Left ventricle myocardium inferior (tissue), 1 donor: Measurements from ENCODE around the gene ACP1. TPM values are rescaled to one million over a fixed set of nuclear protein-coding genes. Genes with fewer than 3 reads are reported as not detected.

Experiments used
- DNase-seq: peaks from one replicate; pipeline ENCODE4 v3.0.0-alpha.2; 2020
- H3K27ac ChIP-seq: fragments of 200-600 bp; replicated peaks from 2 replicates; pipeline ENCODE4 v1.8.0; 2021
- H3K27me3 ChIP-seq: fragments of 200-600 bp; 2 replicates; pipeline ENCODE4 v1.8.0; 2021; ENCODE audit warnings: low read depth
- H3K36me3 ChIP-seq: fragments of 200-600 bp; 2 replicates; pipeline ENCODE4 v1.8.0; 2021
- H3K4me1 ChIP-seq: fragments of 200-600 bp; 2 replicates; pipeline ENCODE4 v1.8.0; 2021
- H3K4me3 ChIP-seq: fragments of 200-600 bp; 2 replicates; pipeline ENCODE4 v1.8.0; 2021; ENCODE audit warnings: mild to moderate bottlenecking, moderate library complexity
- H3K9me3 ChIP-seq: fragments of 200-600 bp; replicated peaks from 2 replicates; pipeline ENCODE4 v1.8.0; 2021
- intact Hi-C: fragments of 100-400 bp; cut with micrococcal nuclease; formaldehyde crosslinking; loops from one replicate; pipeline ENCODE4 v1.11.0; 2022
- total RNA-seq: library from RNA; stranded (reverse); fragmentation: NEBNext Ultra II Directional; extraction: Animal tissue kit (Norgen Biotek cat#: 25700); gene quantifications from one replicate; pipeline ENCODE4 v1.2.1, GENCODE V29; 2021
- TF ChIP-seq, protein P1 (sequence below): fragments of 200-600 bp; IDR thresholded peaks from 2 replicates; pipeline ENCODE4 v1.8.0; 2021; ENCODE audit warnings: antibody characterized with exemption, mild to moderate bottlenecking, borderline replicate concordance
- donor health status: DM: no; HTN: yes; CAD: no; lungs with severe emphysema.

Gene ACP1
- total RNA-seq, 1 donor from 2014 or later, result 68.0 TPM

DNA sequence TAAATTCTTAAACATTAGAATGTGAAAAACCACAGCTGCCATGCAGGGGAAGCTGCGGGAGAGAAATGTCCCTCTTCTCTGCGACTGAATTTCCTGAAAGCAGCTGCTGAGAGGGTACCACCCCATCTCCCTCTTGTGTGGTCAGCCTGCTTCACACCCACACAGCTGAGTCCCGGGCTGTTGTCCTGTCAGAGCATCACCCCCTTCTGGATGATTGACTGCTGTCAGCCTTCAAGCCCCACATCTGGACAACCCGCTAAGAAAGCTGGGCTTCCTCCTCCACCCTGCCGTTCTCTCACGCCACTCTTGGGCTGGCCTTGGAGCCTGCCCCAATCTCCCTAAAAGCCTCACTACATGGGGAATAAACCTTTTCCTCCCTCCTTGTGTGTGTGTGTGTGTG is 26.9 kb upstream of the ACP1 start:
- Histone ChIP-seq H3K27ac (no peak overlapping the region), H3K36me3 (peaks cover 46% of the 10 kb centered on the region), H3K4me1 (no peaks in the 10 kb centered on the region), H3K9me3 (peaks cover 15% of the 10 kb centered on the region), H3K27me3 (no peaks in the 10 kb centered on the region), H3K4me3 (no peak overlapping the region)
- DNase-seq, result no peak
- intact Hi-C loops, result no loop called here
- TF ChIP-seq, protein P1, sequence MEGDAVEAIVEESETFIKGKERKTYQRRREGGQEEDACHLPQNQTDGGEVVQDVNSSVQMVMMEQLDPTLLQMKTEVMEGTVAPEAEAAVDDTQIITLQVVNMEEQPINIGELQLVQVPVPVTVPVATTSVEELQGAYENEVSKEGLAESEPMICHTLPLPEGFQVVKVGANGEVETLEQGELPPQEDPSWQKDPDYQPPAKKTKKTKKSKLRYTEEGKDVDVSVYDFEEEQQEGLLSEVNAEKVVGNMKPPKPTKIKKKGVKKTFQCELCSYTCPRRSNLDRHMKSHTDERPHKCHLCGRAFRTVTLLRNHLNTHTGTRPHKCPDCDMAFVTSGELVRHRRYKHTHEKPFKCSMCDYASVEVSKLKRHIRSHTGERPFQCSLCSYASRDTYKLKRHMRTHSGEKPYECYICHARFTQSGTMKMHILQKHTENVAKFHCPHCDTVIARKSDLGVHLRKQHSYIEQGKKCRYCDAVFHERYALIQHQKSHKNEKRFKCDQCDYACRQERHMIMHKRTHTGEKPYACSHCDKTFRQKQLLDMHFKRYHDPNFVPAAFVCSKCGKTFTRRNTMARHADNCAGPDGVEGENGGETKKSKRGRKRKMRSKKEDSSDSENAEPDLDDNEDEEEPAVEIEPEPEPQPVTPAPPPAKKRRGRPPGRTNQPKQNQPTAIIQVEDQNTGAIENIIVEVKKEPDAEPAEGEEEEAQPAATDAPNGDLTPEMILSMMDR, result no peak

DNA sequence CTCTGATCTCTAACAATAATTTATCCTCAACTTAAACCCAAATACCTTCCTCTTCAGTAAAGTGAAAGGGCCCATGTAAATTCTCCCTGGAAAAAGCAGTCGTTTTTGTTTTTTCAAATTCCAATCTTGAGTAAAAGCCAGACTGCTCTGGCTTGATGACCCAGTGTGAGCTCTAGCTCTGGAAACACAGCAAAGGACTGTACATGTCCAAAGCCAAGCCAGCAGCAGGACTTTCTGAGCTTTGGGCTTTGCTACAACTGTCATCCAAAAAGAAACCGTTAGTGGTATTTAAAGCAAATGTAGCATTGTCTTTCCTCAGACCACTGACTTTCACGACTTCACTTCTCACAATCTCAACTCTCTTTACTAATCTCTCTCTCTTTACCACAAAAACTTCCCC is 26.3 kb upstream of the ACP1 start:
- no peak for DNase-seq
- no peaks in the 10 kb centered on the region for H3K27me3 ChIP-seq
- no peak overlapping the region for H3K27ac ChIP-seq
- H3K36me3 ChIP-seq, result peaks cover 47% of the 10 kb centered on the region
- intact Hi-C loops, result no loop called here
- H3K9me3 ChIP-seq, result peaks cover 15% of the 10 kb centered on the region
- H3K4me3 ChIP-seq, result no peak overlapping the region
- TF ChIP-seq, protein P1, result no peak
- no peaks in the 10 kb centered on the region for H3K4me1 ChIP-seq

DNA sequence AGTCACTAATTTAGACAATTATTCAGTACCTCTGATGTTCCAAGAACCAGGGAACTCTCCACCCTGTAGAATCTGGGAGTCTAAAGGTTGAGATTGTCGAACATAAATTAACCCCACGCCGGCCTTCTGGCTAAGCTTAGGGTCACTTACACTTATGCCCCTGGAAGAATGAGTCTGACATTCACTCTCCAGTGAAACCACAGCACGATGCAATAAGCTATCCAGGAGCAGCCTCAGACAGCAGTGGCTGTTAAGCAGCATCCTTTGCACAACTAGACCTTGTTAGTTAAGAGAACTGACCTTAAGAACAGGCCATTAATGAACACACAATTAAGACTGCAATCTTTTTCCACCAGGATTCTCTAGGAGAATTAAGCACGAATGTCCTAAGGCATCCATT is 25.9 kb upstream of the ACP1 start:
- intact Hi-C loops, result no loop called here

DNA sequence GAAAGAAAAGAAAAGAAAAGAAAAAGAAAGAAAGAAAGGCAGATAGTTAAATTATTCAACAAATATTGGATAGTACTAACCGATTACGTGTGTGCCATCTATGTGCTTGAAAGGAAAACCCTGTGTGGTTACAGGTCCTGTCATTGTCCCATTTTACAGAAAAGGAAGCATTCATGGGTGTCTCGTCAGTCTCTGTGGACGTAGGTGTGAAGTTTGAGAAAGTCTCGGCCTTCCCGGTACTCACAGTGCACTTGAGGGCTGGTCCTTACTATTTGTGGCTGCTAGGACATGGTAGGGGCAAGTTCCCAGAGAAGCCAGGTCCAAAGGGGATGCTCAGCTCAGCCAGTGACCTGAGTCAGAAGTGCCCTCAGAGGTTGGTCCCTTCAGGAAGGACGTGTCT is 20.2 kb upstream of the ACP1 start:
- TF ChIP-seq, protein P1, result no peak
- intact Hi-C loops, result no loop called here
- peaks cover 81% of the 10 kb centered on the region for H3K36me3 ChIP-seq
- H3K27me3 ChIP-seq, result no peaks in the 10 kb centered on the region
- DNase-seq, result no peak
- peaks cover 15% of the 10 kb centered on the region for H3K9me3 ChIP-seq
- H3K4me1 ChIP-seq, result no peaks in the 10 kb centered on the region
- H3K27ac ChIP-seq, result no peak overlapping the region
- H3K4me3 ChIP-seq, result no peak overlapping the region

More for the DNA sequence above, 25.9 kb upstream of the ACP1 start:
- H3K4me1 ChIP-seq, result no peaks in the 10 kb centered on the region
- peaks cover 51% of the 10 kb centered on the region for H3K36me3 ChIP-seq
- no peak for DNase-seq
- no peak overlapping the region for H3K4me3 ChIP-seq
- no peak overlapping the region for H3K27ac ChIP-seq
- TF ChIP-seq, protein P1, result no peak
- no peaks in the 10 kb centered on the region for H3K27me3 ChIP-seq
- H3K9me3 ChIP-seq, result peaks cover 15% of the 10 kb centered on the region

DNA sequence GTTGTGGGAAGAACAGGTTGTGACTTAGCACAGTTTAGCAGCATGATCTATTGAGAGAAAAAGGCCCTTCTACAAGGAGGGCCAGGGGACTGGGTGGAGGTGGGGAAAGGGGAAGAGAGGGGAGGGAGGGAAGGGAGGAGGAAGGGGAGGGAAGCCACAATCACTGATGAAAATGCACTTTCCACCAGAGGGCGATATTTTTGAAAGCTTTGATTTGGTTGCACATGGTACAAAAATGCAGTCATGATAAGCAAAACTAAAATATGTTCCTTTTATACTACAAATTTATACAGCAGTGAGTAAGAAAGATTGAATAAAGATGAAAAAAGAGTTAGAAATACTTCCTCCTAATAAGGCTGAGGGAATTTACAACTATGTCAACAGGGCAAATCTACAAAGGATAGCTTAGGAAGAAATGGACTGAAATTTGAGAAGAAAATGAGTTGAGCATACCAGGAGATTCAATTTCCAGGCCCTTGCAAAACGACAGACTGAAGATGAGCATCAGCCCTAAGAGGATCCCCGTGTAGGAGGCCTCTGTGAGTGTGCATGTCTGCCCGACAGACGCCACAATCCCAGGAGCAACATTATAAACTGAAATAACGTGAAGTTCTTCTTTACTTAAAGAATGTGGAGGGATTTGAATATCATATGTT is 18.1 kb upstream of the ACP1 start:
- no peaks in the 10 kb centered on the region for H3K4me1 ChIP-seq
- no peak overlapping the region for H3K27ac ChIP-seq
- H3K9me3 ChIP-seq, result peaks cover 9% of the 10 kb centered on the region
- H3K27me3 ChIP-seq, result no peaks in the 10 kb centered on the region
- H3K36me3 ChIP-seq, result peaks cover 68% of the 10 kb centered on the region
- no peak overlapping the region for H3K4me3 ChIP-seq
- TF ChIP-seq, protein P1, result peak; percentile 64
- intact Hi-C loops, result no loop called here
- DNase-seq, result no peak
